ENCODE results near the gene CCDC38. TPM values are rescaled to one million over a fixed set of nuclear protein-coding genes. Genes with fewer than 3 reads are reported as not detected.

Gene CCDC38
- total and polyA plus RNA-seq, 9 of the 15 experiments (the other 6 are each of a cell fraction or from before 2014, with no cell fraction given): not detected

GRCh38 chr12:95976416-95976832 is 34.0 kb upstream of the CCDC38 start:
- H3K36me3 ChIP-seq (ENCODE audit: control insufficient read depth, insufficient read depth, low read length): no peaks in the 10 kb centered on the region
- H3K9ac ChIP-seq (ENCODE audit: insufficient read depth in 1 of 2, low read depth in 2 of 2, low read length in 2 of 2): no peak overlapping the region
- no peak overlapping the region for H3K27ac ChIP-seq (ENCODE audit: extremely low read depth, low read depth, low read length)
- no peak overlapping the region for H3K4me2 ChIP-seq (ENCODE audit: insufficient read depth, low read length)
- H3K4me3 ChIP-seq: no peak overlapping the region
- BruUV-seq (replicated peaks): no TSS peak
- in situ Hi-C loops (cut with MboI): no loop called here
- 2% methylated on average over 8 of the region's 8 CpGs for WGBS (ENCODE audit: insufficient coverage, low coverage, missing lambda C conversion rate)
- intact Hi-C loops (cut with micrococcal nuclease): no loop called here
- DNase-seq (ENCODE audit: extremely low read depth in 1 of 4, low spot score in 3 of 4) (no peak), FAIRE-seq (no peak), ATAC-seq (no peak)
- H4K20me1 ChIP-seq (replicated peaks; ENCODE audit: control insufficient read depth, insufficient read depth, low read length): peaks cover 4% of the 10 kb centered on the region; the same call in 1 of the 2 replicates
- peaks cover 0 to 5% of the 10 kb centered on the region in 2 experiments; a peak in 1 of 5 replicates for H3K4me1 ChIP-seq (replicated peaks in 1 of 2; ENCODE audit: control insufficient read depth in 2 of 2, insufficient read depth in 2 of 2, low read length in 2 of 2)
- TF ChIP-seq ZFP1 (CRISPR knock-in tag; IDR thresholded peaks at IDR 0.05) (no peak), NCOA6 (IDR thresholded peaks at IDR 0.05) (no peak), POLR2B (IDR thresholded peaks at IDR 0.05; ENCODE audit: low read depth, partially characterized antibody) (no peak), POLR2A (conservative IDR thresholded peaks at IDR 0.05) (no peak), FOXJ3 (CRISPR knock-in tag; IDR thresholded peaks at IDR 0.05) (no peak), NCOA1 (IDR thresholded peaks at IDR 0.05; ENCODE audit: low read depth) (no peak), POLR2AphosphoS5 (IDR thresholded peaks at IDR 0.05; ENCODE audit: control insufficient read depth, insufficient read depth, low read depth, low read length) (no peak)
- TF ChIP-seq, protein P1, sequence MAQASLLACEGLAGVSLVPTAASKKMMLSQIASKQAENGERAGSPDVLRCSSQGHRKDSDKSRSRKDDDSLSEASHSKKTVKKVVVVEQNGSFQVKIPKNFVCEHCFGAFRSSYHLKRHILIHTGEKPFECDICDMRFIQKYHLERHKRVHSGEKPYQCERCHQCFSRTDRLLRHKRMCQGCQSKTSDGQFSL (CRISPR knock-in tag; IDR thresholded peaks at IDR 0.05): no peak
- TF ChIP-seq, protein P1 (tag; IDR thresholded peaks at IDR 0.05): no peak
- peaks cover 20 to 21% of the 10 kb centered on the region in 2 experiments for H3K27me3 ChIP-seq (ENCODE audit: control insufficient read depth in 2 of 2, insufficient read depth in 2 of 2, low read length in 2 of 2)
- ChIA-PET POLR2A (no interaction called here), CTCF (ENCODE audit: low intra/inter-chr PET ratio) (no interaction called here)
- no peaks in the 10 kb centered on the region for H3K79me2 ChIP-seq (ENCODE audit: control insufficient read depth, insufficient read depth, low read length)
- H2AFZ ChIP-seq (ENCODE audit: low read depth, low read length): no peak overlapping the region
- no peaks in the 10 kb centered on the region for H3K9me1 ChIP-seq (ENCODE audit: control insufficient read depth, insufficient read depth, low read length)
- H3K9me3 ChIP-seq (replicated peaks; ENCODE audit: control insufficient read depth, insufficient read depth, low read depth, low read length): no peaks in the 10 kb centered on the region
